Urothelium cell line (cell line): ENCODE results near the gene NFIX.
"Not testable (repeated sequence)": the region's sequence is repeated elsewhere in the genome, so short reads cannot be mapped to it uniquely, and the experiment has no call there.

Experiments
- DNase-seq: peaks from one replicate; pipeline ENCODE4 v3.0.0; 2011; ENCODE audit warnings: low spot score, mixed read lengths
- FAIRE-seq: peaks from 2 replicates; lab custom pipeline; 2011; peaks lifted over from hg19 to GRCh38; lab: Jason Lieb, UNC

NFIX gene

GRCh38 chr19:12957389-12957952 is 37.8 kb upstream of the NFIX start:
- DNase-seq, FAIRE-seq: not testable (repeated sequence)

GRCh38 chr19:12959481-12959880 is 35.8 kb upstream of the NFIX start:
- DNase-seq (no peak), FAIRE-seq (no peak)

GRCh38 chr19:12965017-12965811 is 30.1 kb upstream of the NFIX start:
- no peak for FAIRE-seq
- DNase-seq: peak; percentile 80

- no peak for DNase-seq
- no peak for FAIRE-seq
Observed at GRCh38 chr19:12965812-12966135, 29.5 kb upstream of the NFIX start.

- DNase-seq (no peak), FAIRE-seq (no peak)
Observed at GRCh38 chr19:12967907-12968306, 27.4 kb upstream of the NFIX start.

GRCh38 chr19:12969292-12969988 is 25.8 kb upstream of the NFIX start, which contains the start of gene DAND5:
TSS of gene DAND5 (plus strand) at chr19:12969576. CDS start at chr19:12969661, 85 bp downstream.
- FAIRE-seq (no peak), DNase-seq (no peak)

- FAIRE-seq (no peak), DNase-seq (no peak)
Observed at GRCh38 chr19:12970070-12970820, 25.0 kb upstream of the NFIX start.

- FAIRE-seq: no peak
- DNase-seq: no peak
Observed at GRCh38 chr19:12973236-12973635, 22.0 kb upstream of the NFIX start.

GRCh38 chr19:12974301-12975220 is 20.7 kb upstream of the NFIX start:
- DNase-seq: no peak
- FAIRE-seq: no peak

GRCh38 chr19:12975221-12975741 is 20.0 kb upstream of the NFIX start:
- DNase-seq: no peak
- FAIRE-seq: no peak

GRCh38 chr19:12976109-12976508 is 19.2 kb upstream of the NFIX start:
- DNase-seq, FAIRE-seq: not testable (repeated sequence)

GRCh38 chr19:12979974-12980373 is 15.3 kb upstream of the NFIX start:
- DNase-seq (no peak), FAIRE-seq (no peak)

GRCh38 chr19:12982648-12983047 is 12.6 kb upstream of the NFIX start:
- FAIRE-seq: no peak
- no peak for DNase-seq

GRCh38 chr19:12983091-12983490 is 12.2 kb upstream of the NFIX start:
- DNase-seq (no peak), FAIRE-seq (no peak)

GRCh38 chr19:12983542-12984142 is 11.6 kb upstream of the NFIX start:
- DNase-seq: peak; percentile 83
- peak; percentile 96 for FAIRE-seq

GRCh38 chr19:12984143-12984627 is 11.1 kb upstream of the NFIX start:
- peak; percentile 91 for FAIRE-seq
- no peak for DNase-seq

GRCh38 chr19:12984683-12985048 is 10.6 kb upstream of the NFIX start:
- no peak for FAIRE-seq
- DNase-seq: no peak

- FAIRE-seq: no peak
- no peak for DNase-seq
Observed at GRCh38 chr19:12985049-12985776, 10.1 kb upstream of the NFIX start.

- no peak for FAIRE-seq
- DNase-seq: no peak
Observed at GRCh38 chr19:12986726-12987125, 8.5 kb upstream of the NFIX start.
